Stomach (tissue), 4 donors: Measurements from ENCODE around the gene BHLHA15.

Experiments
- POLR2A ChIP-seq, 4 donors: fragments of 450-650 bp; IDR thresholded peaks; one replicate each; pipeline ENCODE4 v1.6.1; 2016; ENCODE audit warnings: antibody characterized with exemption in 4 of 4, control low read depth in 2 of 4, mild to moderate bottlenecking in 1 of 4, moderate library complexity in 1 of 4
- TF ChIP-seq, protein P1 (sequence below), 7 experiments: fragments of 450-650 bp in 4 of 7; fragments of 200-600 bp in 3 of 7; sonication (generic) in 3 of 7; IDR thresholded peaks; one replicate each; pipeline ENCODE4 v1.5.1; 2016 to 2019; ENCODE audit warnings: antibody characterized with exemption in 7 of 7, control low read depth in 2 of 7, mild to moderate bottlenecking in 1 of 7

DNA sequence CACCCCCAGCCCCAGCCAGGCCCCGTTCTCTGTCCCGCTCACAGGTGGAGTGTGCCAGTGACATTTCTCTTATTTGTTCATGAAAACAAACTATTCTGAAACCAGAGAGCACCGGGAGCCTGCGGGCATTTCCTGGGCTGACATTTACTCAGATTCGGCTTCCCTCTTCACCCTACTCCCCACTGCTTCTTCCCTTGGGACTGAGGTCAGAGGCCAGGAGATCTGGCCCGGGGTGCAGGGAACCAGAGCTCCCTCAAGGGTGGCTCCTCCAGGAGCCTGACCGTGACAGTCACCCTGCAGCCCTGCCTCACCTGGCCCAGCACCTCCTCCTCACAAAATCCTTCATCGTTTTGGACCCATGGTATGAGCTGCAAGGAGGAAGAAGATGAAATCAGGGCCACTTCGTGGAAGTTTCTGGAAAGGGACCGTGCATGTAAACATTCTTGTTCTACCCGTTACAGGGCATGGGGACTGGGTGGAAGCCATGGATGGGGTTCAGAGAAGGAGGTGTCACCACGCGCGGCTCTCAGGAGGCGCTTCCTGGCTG is 12.2 kb downstream of the BHLHA15 start:
- TF ChIP-seq, protein P1, sequence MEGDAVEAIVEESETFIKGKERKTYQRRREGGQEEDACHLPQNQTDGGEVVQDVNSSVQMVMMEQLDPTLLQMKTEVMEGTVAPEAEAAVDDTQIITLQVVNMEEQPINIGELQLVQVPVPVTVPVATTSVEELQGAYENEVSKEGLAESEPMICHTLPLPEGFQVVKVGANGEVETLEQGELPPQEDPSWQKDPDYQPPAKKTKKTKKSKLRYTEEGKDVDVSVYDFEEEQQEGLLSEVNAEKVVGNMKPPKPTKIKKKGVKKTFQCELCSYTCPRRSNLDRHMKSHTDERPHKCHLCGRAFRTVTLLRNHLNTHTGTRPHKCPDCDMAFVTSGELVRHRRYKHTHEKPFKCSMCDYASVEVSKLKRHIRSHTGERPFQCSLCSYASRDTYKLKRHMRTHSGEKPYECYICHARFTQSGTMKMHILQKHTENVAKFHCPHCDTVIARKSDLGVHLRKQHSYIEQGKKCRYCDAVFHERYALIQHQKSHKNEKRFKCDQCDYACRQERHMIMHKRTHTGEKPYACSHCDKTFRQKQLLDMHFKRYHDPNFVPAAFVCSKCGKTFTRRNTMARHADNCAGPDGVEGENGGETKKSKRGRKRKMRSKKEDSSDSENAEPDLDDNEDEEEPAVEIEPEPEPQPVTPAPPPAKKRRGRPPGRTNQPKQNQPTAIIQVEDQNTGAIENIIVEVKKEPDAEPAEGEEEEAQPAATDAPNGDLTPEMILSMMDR (IDR thresholded peaks at IDR 0.05), result no peak
- no peak for TF ChIP-seq POLR2A (IDR thresholded peaks at IDR 0.05)
